Liver (tissue), 9 donors: ENCODE results near the gene MAMDC4. TPM values are rescaled to one million over a fixed set of nuclear protein-coding genes. Genes with fewer than 3 reads are reported as not detected.

Experiments
- DNase-seq: peaks from one replicate; pipeline ENCODE4 v3.0.0-alpha.2; 2017; ENCODE audit warnings: low spot score
- H3K27ac ChIP-seq, 2 donors: one replicate each; pipeline ENCODE4 v1.7.0; 2013; ENCODE audit warnings: inconsistent platforms in 2 of 2, low read length in 2 of 2, control low read depth in 1 of 2, low read depth in 1 of 2, mild to moderate bottlenecking in 1 of 2
- H3K27me3 ChIP-seq, 4 donors: one replicate each; pipeline versions ENCODE4 v1.6.1 to v1.7.0; 2013; ENCODE audit warnings: low read length in 3 of 4, inconsistent platforms in 1 of 4, mild to moderate bottlenecking in 1 of 4, moderate library complexity in 1 of 4; ENCODE audit not compliant: control insufficient read depth in 4 of 4, insufficient read depth in 4 of 4
- H3K36me3 ChIP-seq, 4 donors: one replicate each; pipeline versions ENCODE4 v1.6.1 to v1.7.0; 2013; ENCODE audit warnings: low read length in 3 of 4, mild to moderate bottlenecking in 3 of 4, low read depth in 1 of 4, moderate library complexity in 1 of 4; ENCODE audit not compliant: control insufficient read depth in 4 of 4, insufficient read depth in 3 of 4
- H3K4me1 ChIP-seq, 4 donors: one replicate each; pipeline versions ENCODE4 v1.6.1 to v1.7.0; 2013; ENCODE audit warnings: low read length in 3 of 4, mild to moderate bottlenecking in 3 of 4, moderate library complexity in 1 of 4; ENCODE audit not compliant: control insufficient read depth in 4 of 4, insufficient read depth in 4 of 4
- H3K4me3 ChIP-seq, 3 donors: one replicate each; pipeline versions ENCODE4 v1.6.1 to v1.7.0; 2013; ENCODE audit warnings: low read length in 3 of 3, control low read depth in 1 of 3, low read depth in 1 of 3, mild to moderate bottlenecking in 1 of 3
- H3K9ac ChIP-seq, 2 donors: one replicate each; pipeline ENCODE4 v1.7.0; 2013; ENCODE audit warnings: low read length in 2 of 2, mild to moderate bottlenecking in 2 of 2, moderate library complexity in 2 of 2, control low read depth in 1 of 2, low read depth in 1 of 2
- H3K9me3 ChIP-seq, 4 donors: one replicate each; pipeline versions ENCODE4 v1.6.1 to v1.7.0; 2013; ENCODE audit warnings: low read length in 3 of 4; ENCODE audit not compliant: control insufficient read depth in 4 of 4
- FOXA1 ChIP-seq: IDR thresholded peaks from 2 replicates; pipeline ENCODE4 v1.6.1; 2016; ENCODE audit warnings: antibody characterized with exemption
- FOXA2 ChIP-seq: IDR thresholded peaks from 2 replicates; pipeline ENCODE4 v1.6.1; 2016; ENCODE audit warnings: antibody characterized with exemption
- GABPA ChIP-seq, 2 donors: IDR thresholded peaks in 1 of 2; conservative IDR thresholded peaks in 1 of 2; 2 replicates each; pipeline ENCODE4 v1.6.1; 2016; ENCODE audit warnings: antibody characterized with exemption in 2 of 2, mild to moderate bottlenecking in 1 of 2, moderate library complexity in 1 of 2
- HNF4A ChIP-seq, 2 donors: conservative IDR thresholded peaks; 2 replicates each; pipeline ENCODE4 v1.6.1; 2016; ENCODE audit warnings: antibody characterized with exemption in 2 of 2, mild to moderate bottlenecking in 2 of 2
- HNF4G ChIP-seq: IDR thresholded peaks from 2 replicates; pipeline ENCODE4 v1.6.1; 2016; ENCODE audit warnings: antibody characterized with exemption
- JUND ChIP-seq, 2 donors: IDR thresholded peaks; 2 replicates each; pipeline ENCODE4 v1.6.1; 2016; ENCODE audit warnings: antibody characterized with exemption in 2 of 2
- MAX ChIP-seq: IDR thresholded peaks from 2 replicates; pipeline ENCODE4 v1.6.1; 2016; ENCODE audit warnings: antibody characterized with exemption
- RAD21 ChIP-seq, 2 donors: IDR thresholded peaks; 2 replicates each; pipeline ENCODE4 v1.6.1; 2016; ENCODE audit warnings: antibody characterized with exemption in 2 of 2, mild to moderate bottlenecking in 2 of 2
- RXRA ChIP-seq, 2 donors: IDR thresholded peaks; 2 replicates each; pipeline ENCODE4 v1.6.1; 2017 to 2018; ENCODE audit warnings: antibody characterized with exemption in 2 of 2, mild to moderate bottlenecking in 1 of 2
- TAF1 ChIP-seq: conservative IDR thresholded peaks from 2 replicates; pipeline ENCODE4 v1.6.1; 2016; ENCODE audit warnings: antibody characterized with exemption, mild to moderate bottlenecking
- YY1 ChIP-seq: IDR thresholded peaks from 2 replicates; pipeline ENCODE4 v1.6.1; 2016; ENCODE audit warnings: antibody characterized with exemption, mild to moderate bottlenecking
- ZBTB33 ChIP-seq: IDR thresholded peaks from 2 replicates; pipeline ENCODE4 v1.6.1; 2016; ENCODE audit warnings: antibody characterized with exemption
- WGBS: extraction: QIAGEN DNeasy Blood & Tissue Kit; methylation state at CpG from one replicate; pipeline ENCODE4 v1.1.7; 2013; 5-methylcytosine and 5-hydroxymethylcytosine counted together
- polyA plus RNA-seq, 2 donors: library from polyadenylated mRNA; stranded (reverse) in 1 of 2; unstranded in 1 of 2; fragments of 200-250 nt in 1 of 2; fragments of >200 nt in 1 of 2; fragmentation: Nextera tagmentation in 1 of 2; extraction: Ambion mirVana in 1 of 2; gene quantifications; one replicate each; pipeline versions ENCODE4 v1.2.1 to v1.2.3, GENCODE V29; 2013 to 2015
- total RNA-seq, 2 donors: library from RNA; depleted of rRNA; stranded (reverse); fragments of >200 nt; gene quantifications; one replicate each; pipeline ENCODE4 v1.2.3, GENCODE V29; 2014
- TF ChIP-seq, protein P1 (sequence below): IDR thresholded peaks from 2 replicates; pipeline ENCODE4 v1.6.1; 2016; ENCODE audit warnings: antibody characterized with exemption
- TF ChIP-seq, protein P2 (sequence below): fragments of 150-350 bp; IDR thresholded peaks from 2 replicates; pipeline ENCODE4 v1.5.1; 2017; ENCODE audit warnings: improper control_type of control experiment, low read depth, low read length; ENCODE audit not compliant: missing input control
- TF ChIP-seq, protein P3 (sequence below): IDR thresholded peaks from 2 replicates; pipeline ENCODE4 v1.6.1; 2016; ENCODE audit warnings: antibody characterized with exemption, mild to moderate bottlenecking
- donor health status: healthy.
- donor health status: healthy.
- donor health status: healthy.
- donor health status: healthy.
- donor health status: healthy.

MAMDC4 gene
- total and polyA plus RNA-seq, 4 donors: 2.4 to 8.1 (median 3.9) TPM

- TF ChIP-seq, protein P1, sequence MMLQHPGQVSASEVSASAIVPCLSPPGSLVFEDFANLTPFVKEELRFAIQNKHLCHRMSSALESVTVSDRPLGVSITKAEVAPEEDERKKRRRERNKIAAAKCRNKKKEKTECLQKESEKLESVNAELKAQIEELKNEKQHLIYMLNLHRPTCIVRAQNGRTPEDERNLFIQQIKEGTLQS: no peak
- TF ChIP-seq JUND (IDR thresholded peaks at IDR 0.05) (no peak), FOXA1 (no peak)
Observed at GRCh38 chr9:136831002-136831719, 21.0 kb upstream of the MAMDC4 start (continued).

DNA sequence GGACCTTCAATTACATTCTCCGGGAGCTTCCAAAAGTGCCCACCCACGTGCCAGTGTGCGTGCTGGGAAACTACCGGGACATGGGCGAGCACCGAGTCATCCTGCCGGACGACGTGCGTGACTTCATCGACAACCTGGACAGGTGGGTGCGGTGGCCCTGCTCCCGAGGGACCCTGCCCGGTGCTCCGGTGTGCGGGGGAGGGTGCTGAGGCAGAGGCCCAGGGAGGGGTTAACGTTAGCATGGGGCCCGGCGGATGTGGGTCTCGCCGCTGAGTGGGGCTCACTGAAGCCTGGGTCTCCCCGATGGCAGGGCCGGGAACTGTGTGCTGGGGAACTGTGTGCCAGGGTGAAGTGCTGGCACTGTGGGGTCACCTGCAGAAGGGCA lies 20.4 kb upstream of the MAMDC4 start:
- Histone ChIP-seq H3K27ac (no peak overlapping the region), H3K4me3 (no peak overlapping the region), H3K9me3 (no peaks in the 10 kb centered on the region), H3K9ac (no peak overlapping the region), H3K27me3 (no peaks in the 10 kb centered on the region), H3K4me1 (no peaks in the 10 kb centered on the region), H3K36me3 (peaks cover 12 to 49% (median 21%) of the 10 kb centered on the region in 4 donors)
- no peak for TF ChIP-seq HNF4G
- no peak for TF ChIP-seq RAD21 (IDR thresholded peaks at IDR 0.05)
- TF ChIP-seq ZBTB33: no peak
- no peak for TF ChIP-seq FOXA2
- TF ChIP-seq TAF1: no peak
- TF ChIP-seq YY1: no peak
- TF ChIP-seq MAX: no peak
- no peak for TF ChIP-seq FOXA1
- TF ChIP-seq GABPA (IDR thresholded peaks at IDR 0.05 in 1 of 2, conservative IDR thresholded peaks at IDR 0.05 in 1 of 2): no peak
- no peak for TF ChIP-seq RXRA (IDR thresholded peaks at IDR 0.05)
- TF ChIP-seq, protein P2, sequence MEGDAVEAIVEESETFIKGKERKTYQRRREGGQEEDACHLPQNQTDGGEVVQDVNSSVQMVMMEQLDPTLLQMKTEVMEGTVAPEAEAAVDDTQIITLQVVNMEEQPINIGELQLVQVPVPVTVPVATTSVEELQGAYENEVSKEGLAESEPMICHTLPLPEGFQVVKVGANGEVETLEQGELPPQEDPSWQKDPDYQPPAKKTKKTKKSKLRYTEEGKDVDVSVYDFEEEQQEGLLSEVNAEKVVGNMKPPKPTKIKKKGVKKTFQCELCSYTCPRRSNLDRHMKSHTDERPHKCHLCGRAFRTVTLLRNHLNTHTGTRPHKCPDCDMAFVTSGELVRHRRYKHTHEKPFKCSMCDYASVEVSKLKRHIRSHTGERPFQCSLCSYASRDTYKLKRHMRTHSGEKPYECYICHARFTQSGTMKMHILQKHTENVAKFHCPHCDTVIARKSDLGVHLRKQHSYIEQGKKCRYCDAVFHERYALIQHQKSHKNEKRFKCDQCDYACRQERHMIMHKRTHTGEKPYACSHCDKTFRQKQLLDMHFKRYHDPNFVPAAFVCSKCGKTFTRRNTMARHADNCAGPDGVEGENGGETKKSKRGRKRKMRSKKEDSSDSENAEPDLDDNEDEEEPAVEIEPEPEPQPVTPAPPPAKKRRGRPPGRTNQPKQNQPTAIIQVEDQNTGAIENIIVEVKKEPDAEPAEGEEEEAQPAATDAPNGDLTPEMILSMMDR: no peak
- TF ChIP-seq JUND (IDR thresholded peaks at IDR 0.05): no peak
- TF ChIP-seq HNF4A (conservative IDR thresholded peaks at IDR 0.05): no peak
- TF ChIP-seq, protein P1: no peak
- TF ChIP-seq, protein P3, sequence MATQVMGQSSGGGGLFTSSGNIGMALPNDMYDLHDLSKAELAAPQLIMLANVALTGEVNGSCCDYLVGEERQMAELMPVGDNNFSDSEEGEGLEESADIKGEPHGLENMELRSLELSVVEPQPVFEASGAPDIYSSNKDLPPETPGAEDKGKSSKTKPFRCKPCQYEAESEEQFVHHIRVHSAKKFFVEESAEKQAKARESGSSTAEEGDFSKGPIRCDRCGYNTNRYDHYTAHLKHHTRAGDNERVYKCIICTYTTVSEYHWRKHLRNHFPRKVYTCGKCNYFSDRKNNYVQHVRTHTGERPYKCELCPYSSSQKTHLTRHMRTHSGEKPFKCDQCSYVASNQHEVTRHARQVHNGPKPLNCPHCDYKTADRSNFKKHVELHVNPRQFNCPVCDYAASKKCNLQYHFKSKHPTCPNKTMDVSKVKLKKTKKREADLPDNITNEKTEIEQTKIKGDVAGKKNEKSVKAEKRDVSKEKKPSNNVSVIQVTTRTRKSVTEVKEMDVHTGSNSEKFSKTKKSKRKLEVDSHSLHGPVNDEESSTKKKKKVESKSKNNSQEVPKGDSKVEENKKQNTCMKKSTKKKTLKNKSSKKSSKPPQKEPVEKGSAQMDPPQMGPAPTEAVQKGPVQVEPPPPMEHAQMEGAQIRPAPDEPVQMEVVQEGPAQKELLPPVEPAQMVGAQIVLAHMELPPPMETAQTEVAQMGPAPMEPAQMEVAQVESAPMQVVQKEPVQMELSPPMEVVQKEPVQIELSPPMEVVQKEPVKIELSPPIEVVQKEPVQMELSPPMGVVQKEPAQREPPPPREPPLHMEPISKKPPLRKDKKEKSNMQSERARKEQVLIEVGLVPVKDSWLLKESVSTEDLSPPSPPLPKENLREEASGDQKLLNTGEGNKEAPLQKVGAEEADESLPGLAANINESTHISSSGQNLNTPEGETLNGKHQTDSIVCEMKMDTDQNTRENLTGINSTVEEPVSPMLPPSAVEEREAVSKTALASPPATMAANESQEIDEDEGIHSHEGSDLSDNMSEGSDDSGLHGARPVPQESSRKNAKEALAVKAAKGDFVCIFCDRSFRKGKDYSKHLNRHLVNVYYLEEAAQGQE: no peak
- 95% methylated on average over 23 of the region's 23 CpGs for WGBS
- no peak for DNase-seq
